K562 treated with DMSO at 1 percent for 12 hours (cell line): ENCODE measurements around the gene CEP290. TPM values are rescaled to one million over a fixed set of nuclear protein-coding genes. Genes with fewer than 3 reads are reported as not detected.

Experiments used
- total RNA-seq: library from RNA; unstranded; fragments of 300-600 nt; gene quantifications from 2 replicates; pipeline ENCODE4 v1.2.3, GENCODE V29; 2022; ENCODE audit not compliant: insufficient read depth

Gene CEP290
- total RNA-seq, result 2.5 and 6.9 TPM in 2 replicates

DNA sequence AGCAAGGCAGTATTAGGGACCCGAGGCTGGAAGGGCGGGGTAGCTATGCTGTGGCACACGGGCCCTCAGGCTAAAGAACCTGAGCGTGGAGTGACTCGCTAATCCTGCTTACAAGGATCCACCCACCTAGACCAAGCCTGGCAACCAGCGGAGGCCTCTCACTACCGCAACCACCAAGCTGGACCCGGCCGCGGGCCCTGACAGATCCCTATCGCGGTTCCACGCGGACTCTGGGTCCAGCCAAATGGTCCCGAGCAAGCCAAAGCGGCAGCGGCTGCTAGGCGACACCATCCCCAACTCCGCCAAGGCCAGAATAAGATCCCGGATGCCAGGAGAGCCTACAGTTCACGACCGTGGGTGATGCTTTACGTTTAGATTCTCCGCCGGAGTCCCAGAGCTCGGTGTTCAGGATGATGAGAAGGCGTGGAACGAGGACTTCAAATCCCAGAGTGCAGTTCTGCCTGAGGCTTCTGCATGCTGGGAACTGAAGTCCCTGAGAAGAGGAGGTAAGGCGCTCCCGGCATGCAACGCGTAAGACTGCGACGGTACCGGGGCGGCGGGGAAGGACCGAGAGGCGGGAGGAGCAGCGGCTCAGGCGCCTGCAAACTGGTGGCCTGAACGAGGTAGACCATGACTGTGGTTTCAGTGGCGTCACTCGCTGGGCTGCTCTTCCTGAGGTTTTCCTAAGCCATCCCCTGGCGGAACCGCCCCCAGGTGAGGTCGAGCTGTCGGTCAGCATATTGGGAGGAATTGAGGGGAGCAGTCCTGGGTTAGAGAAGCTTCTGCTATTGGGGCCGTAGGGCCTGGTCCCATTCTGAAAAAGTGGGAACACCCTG lies at the start of gene CEP290, which contains the start of gene TMTC3:
Gene CEP290, minus strand, starts transcription at position 315 of the 836 bp plus-strand sequence. CDS start 781 bp downstream, outside the sequence.
Gene TMTC3, plus strand, starts transcription at position 534 of the 836 bp plus-strand sequence. CDS start 6,009 bp downstream, outside the sequence.

DNA sequence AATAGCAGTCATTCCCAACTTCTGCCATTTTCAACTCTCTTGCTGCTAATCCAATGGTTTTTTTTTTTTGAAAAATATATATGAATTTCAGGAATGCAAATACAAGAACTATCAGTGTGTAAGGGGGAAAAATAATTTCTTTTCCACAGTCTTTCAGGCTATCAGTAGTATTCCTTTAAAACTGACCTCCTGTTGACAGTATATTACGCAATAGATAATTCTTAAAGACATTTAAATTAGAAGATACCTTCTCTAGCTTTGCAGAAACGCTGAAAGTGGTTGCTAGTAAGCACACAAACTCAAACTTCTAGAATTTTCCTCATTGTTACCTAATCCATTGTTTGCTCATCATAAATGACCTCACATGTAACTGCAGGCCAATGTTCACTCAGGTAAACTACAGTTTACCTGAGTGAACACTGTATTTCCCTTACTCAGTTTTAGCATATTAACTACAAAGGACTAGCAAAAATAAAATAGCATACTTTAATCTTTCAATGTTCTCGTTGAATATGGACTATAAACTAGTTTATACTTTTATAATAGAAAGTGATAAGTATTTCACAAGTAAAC lies 112.7 kb downstream of the CEP290 start, which contains the start of gene C12orf50:
Gene C12orf50, minus strand, starts transcription at position 309 of the 573 bp plus-strand sequence. CDS start 2,439 bp downstream, outside the sequence.

Other genes starting within 250 kb of the CEP290 start
- gene C12orf50, start 112.7 kb downstream of the CEP290 start, total RNA-seq, result not detected in 2 replicates
- gene TMTC3, start 219 bp upstream of the CEP290 start, total RNA-seq, result 1.1 and 3.5 TPM in 2 replicates